Endothelial cell of umbilical vein (primary cell): ENCODE results near the gene CCDC136. TPM values are rescaled to one million over a fixed set of nuclear protein-coding genes. Genes with fewer than 3 reads are reported as not detected.

Experiments
- BruUV-seq: library from RNA; stranded (reverse); fragments of 400-500 nt; replicated peaks from 2 replicates; lab custom pipeline; 2021; lab: Mats Ljungman, UMichigan
- CTCF ChIA-PET: fragments of 300-600, 350-600 bp; sonication (Branson Sonifier 250); formaldehyde crosslinking; loops from one replicate; lab custom pipeline; 2021; ENCODE audit warnings: antibody characterized with exemption, inconsistent platforms; lab: Charles Lee
- POLR2A ChIA-PET: fragments of 300-600, 350-600 bp; sonication (Branson Sonifier 250); formaldehyde crosslinking; loops from one replicate; lab custom pipeline; 2021; ENCODE audit warnings: antibody characterized with exemption, inconsistent platforms; lab: Charles Lee
- DNase-seq: peaks from one replicate; pipeline ENCODE4 v3.0.0-alpha.2; 2011; ENCODE audit warnings: low read depth, low spot score
- FAIRE-seq: peaks from 2 replicates; lab custom pipeline; 2011; peaks lifted over from hg19 to GRCh38; lab: Jason Lieb, UNC
- H2AFZ ChIP-seq: 2 replicates; pipeline ENCODE4 v1.6.0; 2012; ENCODE audit warnings: low read depth, low read length, control low read depth, inconsistent platforms
- H3K27ac ChIP-seq: 2 replicates; pipeline ENCODE4 v1.5.1; 2011; ENCODE audit warnings: low read depth, mild to moderate bottlenecking, control low read depth, low read length, moderate library complexity; ENCODE audit not compliant: insufficient read depth
- H3K27me3 ChIP-seq, 2 experiments: 2 replicates each; pipeline versions ENCODE4 v1.6.0 to v1.6.1; 2011; ENCODE audit warnings: low read length in 2 of 2, mixed read lengths in 1 of 2; ENCODE audit not compliant: control insufficient read depth in 2 of 2, insufficient read depth in 2 of 2
- H3K36me3 ChIP-seq, 2 experiments: 2 replicates in 1 of 2; 3 replicates in 1 of 2; pipeline ENCODE4 v1.5.1; 2011; ENCODE audit warnings: low read length in 2 of 2, mild to moderate bottlenecking in 1 of 2, moderate library complexity in 1 of 2; ENCODE audit not compliant: control insufficient read depth in 2 of 2, insufficient read depth in 2 of 2; ENCODE audit errors: extremely low read depth in 1 of 2
- H3K4me1 ChIP-seq: 3 replicates; pipeline ENCODE4 v1.5.1; 2011; ENCODE audit warnings: mild to moderate bottlenecking, low read length; ENCODE audit not compliant: control insufficient read depth, insufficient read depth; ENCODE audit errors: extremely low read depth
- H3K4me2 ChIP-seq: 2 replicates; pipeline ENCODE4 v1.6.1; 2011; ENCODE audit warnings: low read length, control low read depth, mixed read lengths; ENCODE audit not compliant: insufficient read depth
- H3K4me3 ChIP-seq, 3 experiments: fragments of 200-600 bp in 1 of 3; sonication (generic), shearing (Covaris generic) in 1 of 3; replicated peaks in 1 of 3; 2 replicates each; pipeline ENCODE4 v1.5.1; 2011 to 2016; ENCODE audit warnings: control low read depth in 3 of 3, low read length in 3 of 3, mild to moderate bottlenecking in 2 of 3, inconsistent platforms in 1 of 3, low read depth in 1 of 3, moderate library complexity in 1 of 3; ENCODE audit not compliant: insufficient read depth in 1 of 3
- H3K79me2 ChIP-seq: 2 replicates; pipeline ENCODE4 v1.6.0; 2012; ENCODE audit warnings: low read length, inconsistent platforms; ENCODE audit not compliant: control insufficient read depth, insufficient read depth
- H3K9ac ChIP-seq: replicated peaks from 2 replicates; pipeline ENCODE3; 2011; ENCODE audit warnings: low read length, control low read depth; ENCODE audit not compliant: insufficient read depth; ENCODE audit errors: extremely low read depth
- H3K9me1 ChIP-seq: replicated peaks from 3 replicates; pipeline ENCODE4 v1.6.0; 2011; ENCODE audit warnings: mild to moderate bottlenecking, low read length; ENCODE audit not compliant: control insufficient read depth, insufficient read depth; ENCODE audit errors: extremely low read depth
- H3K9me3 ChIP-seq: replicated peaks from 2 replicates; pipeline ENCODE4 v1.5.1; 2012; ENCODE audit warnings: low read length, inconsistent platforms; ENCODE audit not compliant: control insufficient read depth, insufficient read depth
- H4K20me1 ChIP-seq: replicated peaks from 2 replicates; pipeline ENCODE3; 2011; ENCODE audit warnings: mild to moderate bottlenecking, low read length; ENCODE audit not compliant: control insufficient read depth, insufficient read depth; ENCODE audit errors: extremely low read depth
- FOS ChIP-seq: IDR thresholded peaks from 2 replicates; pipeline ENCODE4 v1.6.1; 2011; ENCODE audit warnings: mild to moderate bottlenecking, low read length, moderate library complexity, borderline replicate concordance; ENCODE audit not compliant: insufficient read depth
- GATA2 ChIP-seq: IDR thresholded peaks from 2 replicates; pipeline ENCODE4 v1.7.0; 2011; ENCODE audit warnings: low read depth, mild to moderate bottlenecking, moderate library complexity, mixed read lengths, low read length; ENCODE audit not compliant: insufficient read length, insufficient read depth
- POLR2AphosphoS5 ChIP-seq: IDR thresholded peaks from 2 replicates; pipeline ENCODE4 v1.6.1; 2012; ENCODE audit warnings: low read depth, mild to moderate bottlenecking, control low read depth, low read length, moderate library complexity; ENCODE audit not compliant: insufficient read depth
- dilution Hi-C: fragments of 300-500 bp; cut with MboI; formaldehyde crosslinking; loops from one replicate; pipeline ENCODE4 v1.15.0; 2019; ENCODE audit warnings: low sequenced_read_pairs; ENCODE audit not compliant: extremely low pct_ligation_motif_present
- intact Hi-C: fragments of 100-400 bp; cut with micrococcal nuclease; formaldehyde crosslinking; loops from one replicate; pipeline ENCODE4 v1.10.0; 2022
- polyA plus RNA-seq, 4 experiments: library from polyadenylated mRNA; depleted of rRNA in 3 of 4; stranded (reverse) in 3 of 4; unstranded in 1 of 4; fragments of >200 nt; gene quantifications; 2 replicates each; pipeline versions ENCODE4 v1.2.1 to v1.2.3, GENCODE V29; 2011 to 2012; ENCODE audit warnings: missing spikeins in 1 of 4
- total RNA-seq: library from RNA; stranded (reverse); gene quantifications from 2 replicates; pipeline ENCODE4 v1.2.3, GENCODE V29; 2021
- TF ChIP-seq, protein P1 (sequence below): IDR thresholded peaks from 2 replicates; pipeline ENCODE4 v1.6.1; 2011; ENCODE audit not compliant: insufficient read depth, insufficient read length
- TF ChIP-seq, protein P2 (sequence below), 2 donors: IDR thresholded peaks; 1 replicate in 1 of 2; 2 replicates in 1 of 2; pipeline ENCODE4 v1.5.1; 2011; ENCODE audit warnings: low read length in 2 of 2, mild to moderate bottlenecking in 2 of 2, moderate library complexity in 2 of 2, control low read depth in 1 of 2, inconsistent platforms in 1 of 2, low read depth in 1 of 2; ENCODE audit not compliant: insufficient read depth in 1 of 2; ENCODE audit errors: extremely low read depth in 1 of 2

The CCDC136 gene
- total and polyA plus RNA-seq, 2 donors (not counting 3 experiments of a cell fraction or from before 2014, with no cell fraction given): 1.8 to 3.3 TPM

DNA sequence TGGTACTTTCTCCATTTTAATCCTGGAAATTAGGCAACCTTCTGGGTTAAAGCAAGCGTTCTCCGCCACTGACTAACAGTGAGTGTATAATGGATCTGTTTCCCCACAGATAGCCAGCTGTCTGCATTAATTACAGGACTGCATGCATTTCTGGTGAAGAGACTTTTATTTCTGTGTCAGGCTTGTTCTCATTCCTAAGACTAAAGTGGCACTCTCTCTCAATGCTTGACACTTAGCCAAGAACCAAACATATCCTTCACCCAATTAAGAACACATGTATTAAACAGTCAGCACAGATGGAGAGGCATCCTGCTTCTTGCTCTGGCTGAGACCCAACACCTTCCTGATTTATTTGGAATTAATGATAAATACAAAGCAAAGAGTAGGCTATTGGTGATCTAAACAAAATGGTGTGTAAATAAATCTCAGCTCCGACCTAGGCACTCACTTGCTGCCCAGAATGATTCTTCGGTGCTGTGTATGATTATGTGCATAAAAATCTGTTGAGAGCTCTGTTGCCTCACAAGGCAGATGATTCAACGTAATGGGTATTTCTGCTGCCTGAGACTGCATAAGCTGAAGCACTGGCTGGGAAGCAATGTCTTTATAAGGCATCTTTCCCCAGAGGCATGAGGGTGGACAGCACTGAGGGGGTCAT lies 35.8 kb upstream of the CCDC136 start:
- Histone ChIP-seq H3K27me3 (no peaks in the 10 kb centered on the region), H3K9ac (no peak overlapping the region), H4K20me1 (peaks cover 9% of the 10 kb centered on the region), H3K4me2 (no peak overlapping the region), H3K4me1 (no peaks in the 10 kb centered on the region), H3K9me1 (peaks cover 2% of the 10 kb centered on the region), H3K36me3 (peaks cover 20 to 30% of the 10 kb centered on the region in 2 experiments), H3K27ac (no peak overlapping the region), H2AFZ (no peak overlapping the region), H3K9me3 (no peaks in the 10 kb centered on the region), H3K79me2 (peaks cover 44% of the 10 kb centered on the region), H3K4me3 (no peak overlapping the region)
- FAIRE-seq (no peak), DNase-seq (no peak)
- no TSS peak for BruUV-seq
- ChIA-PET POLR2A (no interaction called here), CTCF (interaction anchor here (0.7 to 1.8 kb wide), 2 partner anchors 8 to 18 kb away, joined by 3 to 5 read pairs; partner anchors contain the start of gene CALU)
- dilution Hi-C loops (no loop called here), intact Hi-C loops (no loop called here)
- TF ChIP-seq, protein P1, sequence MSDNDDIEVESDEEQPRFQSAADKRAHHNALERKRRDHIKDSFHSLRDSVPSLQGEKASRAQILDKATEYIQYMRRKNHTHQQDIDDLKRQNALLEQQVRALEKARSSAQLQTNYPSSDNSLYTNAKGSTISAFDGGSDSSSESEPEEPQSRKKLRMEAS: no peak
- no peak for TF ChIP-seq FOS
- no peak for TF ChIP-seq POLR2AphosphoS5
- TF ChIP-seq, protein P2, sequence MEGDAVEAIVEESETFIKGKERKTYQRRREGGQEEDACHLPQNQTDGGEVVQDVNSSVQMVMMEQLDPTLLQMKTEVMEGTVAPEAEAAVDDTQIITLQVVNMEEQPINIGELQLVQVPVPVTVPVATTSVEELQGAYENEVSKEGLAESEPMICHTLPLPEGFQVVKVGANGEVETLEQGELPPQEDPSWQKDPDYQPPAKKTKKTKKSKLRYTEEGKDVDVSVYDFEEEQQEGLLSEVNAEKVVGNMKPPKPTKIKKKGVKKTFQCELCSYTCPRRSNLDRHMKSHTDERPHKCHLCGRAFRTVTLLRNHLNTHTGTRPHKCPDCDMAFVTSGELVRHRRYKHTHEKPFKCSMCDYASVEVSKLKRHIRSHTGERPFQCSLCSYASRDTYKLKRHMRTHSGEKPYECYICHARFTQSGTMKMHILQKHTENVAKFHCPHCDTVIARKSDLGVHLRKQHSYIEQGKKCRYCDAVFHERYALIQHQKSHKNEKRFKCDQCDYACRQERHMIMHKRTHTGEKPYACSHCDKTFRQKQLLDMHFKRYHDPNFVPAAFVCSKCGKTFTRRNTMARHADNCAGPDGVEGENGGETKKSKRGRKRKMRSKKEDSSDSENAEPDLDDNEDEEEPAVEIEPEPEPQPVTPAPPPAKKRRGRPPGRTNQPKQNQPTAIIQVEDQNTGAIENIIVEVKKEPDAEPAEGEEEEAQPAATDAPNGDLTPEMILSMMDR (IDR thresholded peaks at IDR 0.05; ENCODE audit: extremely low read depth in 1 of 2, insufficient read depth in 1 of 2, low read depth in 1 of 2, low read length in 2 of 2): no peak
- TF ChIP-seq GATA2: no peak
